HCT116 (cell line): ENCODE measurements around the gene OR2T11. TPM values are rescaled to one million over a fixed set of nuclear protein-coding genes. Genes with fewer than 3 reads are reported as not detected.

ENCODE experiments used
- ATAC-seq: fragments of 200-7000 bp; cut with Tn5 transposase; 2 replicates; pipeline ENCODE4 v1.9.1; 2020; ENCODE audit warnings: mild to moderate bottlenecking, moderate library complexity
- BruUV-seq: library from RNA; stranded (reverse); fragments of 400-500 nt; replicated peaks from 2 replicates; lab custom pipeline; 2021; lab: Mats Ljungman, UMichigan
- CTCF ChIA-PET: fragments of 300-600 bp; sonication (Branson Sonifier 250); formaldehyde crosslinking; loops from one replicate; lab custom pipeline; 2021; ENCODE audit warnings: antibody characterized with exemption; lab: Charles Lee
- POLR2A ChIA-PET: fragments of 300-600, 350-600 bp; sonication (Branson Sonifier 250); formaldehyde crosslinking; loops from one replicate; lab custom pipeline; 2021; ENCODE audit warnings: antibody characterized with exemption; lab: Charles Lee
- RAD21 ChIA-PET, 2 experiments: fragments of 300-600 bp; sonication (Branson Sonifier 250); formaldehyde crosslinking; loops; one replicate each; lab custom pipeline; 2023; ENCODE audit warnings: low total read pairs in 2 of 2; ENCODE audit not compliant: uncharacterized antibody in 2 of 2, unreplicated experiment in 2 of 2, low non-redundant PET in 1 of 2; lab: Charles Lee
- DNase-seq: peaks from one replicate; pipeline ENCODE4 v3.0.0-alpha.2; 2010; ENCODE audit warnings: low read depth, low spot score
- H2AFZ ChIP-seq: fragments of 200-600 bp; shearing (Covaris generic), sonication (generic); 2 replicates; pipeline ENCODE4 v1.6.1; 2017; ENCODE audit warnings: low read depth, mixed run types, mixed read lengths, antibody characterized with exemption, low read length; ENCODE audit not compliant: poor library complexity, severe bottlenecking
- H3K27ac ChIP-seq: 2 replicates; pipeline ENCODE4 v1.5.1; 2012; ENCODE audit warnings: low read depth, low read length
- H3K27me3 ChIP-seq: fragments of 200-600 bp; sonication (generic); 2 replicates; pipeline ENCODE4 v1.6.1; 2016; ENCODE audit warnings: mixed run types, low read length, mixed read lengths; ENCODE audit not compliant: insufficient read depth
- H3K36me3 ChIP-seq, 2 experiments: fragments of 200-500 bp in 1 of 2; fragments of 200-600 bp in 1 of 2; sonication (Bioruptor generic) in 1 of 2; sonication (generic) in 1 of 2; 2 replicates each; pipeline versions ENCODE4 v1.5.1 to v1.6.1; 2014 to 2016; ENCODE audit warnings: low read length in 2 of 2, inconsistent platforms in 1 of 2, mixed read lengths in 1 of 2, mixed run types in 1 of 2; ENCODE audit not compliant: insufficient read depth in 2 of 2, control insufficient read depth in 1 of 2
- H3K4me1 ChIP-seq, 2 experiments: fragments of 200-600 bp in 1 of 2; sonication (generic) in 1 of 2; 2 replicates each; pipeline versions ENCODE4 v1.5.1 to v1.6.1; 2012 to 2017; ENCODE audit warnings: low read length in 2 of 2, inconsistent platforms in 1 of 2, mild to moderate bottlenecking in 1 of 2, mixed read lengths in 1 of 2, mixed run types in 1 of 2, moderate library complexity in 1 of 2; ENCODE audit not compliant: insufficient read depth in 2 of 2, control insufficient read depth in 1 of 2
- H3K4me2 ChIP-seq: fragments of 200-600 bp; sonication (generic); 2 replicates; pipeline ENCODE4 v1.6.1; 2017; ENCODE audit warnings: mixed run types, low read length, mixed read lengths
- H3K4me3 ChIP-seq, 2 experiments: fragments of 200-600 bp in 1 of 2; sonication (generic) in 1 of 2; replicated peaks in 1 of 2; 2 replicates each; pipeline ENCODE4 v1.5.1; 2011 to 2016; ENCODE audit warnings: low read length in 2 of 2, control low read depth in 1 of 2, low read depth in 1 of 2, mild to moderate bottlenecking in 1 of 2, mixed read lengths in 1 of 2, mixed run types in 1 of 2
- H3K79me2 ChIP-seq: fragments of 200-600 bp; sonication (generic); 2 replicates; pipeline ENCODE4 v1.6.1; 2017; ENCODE audit warnings: mild to moderate bottlenecking, mixed run types, low read length, moderate library complexity, mixed read lengths; ENCODE audit not compliant: insufficient read depth
- H3K9ac ChIP-seq: fragments of 200-600 bp; sonication (generic); 2 replicates; pipeline ENCODE4 v1.6.1; 2016; ENCODE audit warnings: low read length, mixed read lengths
- H3K9me2 ChIP-seq: fragments of 200-600 bp; sonication (generic), shearing (Covaris generic); 2 replicates; pipeline ENCODE4 v1.6.1; 2017; ENCODE audit warnings: mixed run types, mild to moderate bottlenecking, moderate library complexity; ENCODE audit not compliant: insufficient read depth
- H3K9me3 ChIP-seq, 2 experiments: fragments of 200-500 bp in 1 of 2; fragments of 200-600 bp in 1 of 2; sonication (Bioruptor generic) in 1 of 2; sonication (generic) in 1 of 2; 2 replicates each; pipeline ENCODE4 v1.6.1; 2014 to 2017; ENCODE audit warnings: low read length in 2 of 2, mixed read lengths in 2 of 2, inconsistent platforms in 1 of 2, low read depth in 1 of 2, mild to moderate bottlenecking in 1 of 2, mixed run types in 1 of 2, moderate library complexity in 1 of 2; ENCODE audit not compliant: control insufficient read depth in 1 of 2, insufficient read depth in 1 of 2
- H4K20me1 ChIP-seq: fragments of 200-600 bp; sonication (generic), shearing (Covaris generic); 2 replicates; pipeline ENCODE4 v1.6.1; 2017; ENCODE audit warnings: mixed run types, mild to moderate bottlenecking, moderate library complexity; ENCODE audit not compliant: insufficient read depth
- CEBPB ChIP-seq: IDR thresholded peaks from 2 replicates; pipeline ENCODE4 v1.6.1; 2012; ENCODE audit warnings: low read depth
- ELF1 ChIP-seq: IDR thresholded peaks from 2 replicates; pipeline ENCODE4 v1.6.1; 2012; ENCODE audit warnings: low read depth, borderline replicate concordance
- EZH2 ChIP-seq: fragments of 200-600 bp; sonication (generic); IDR thresholded peaks from 2 replicates; pipeline ENCODE4 v1.6.1; 2017; ENCODE audit warnings: antibody characterized with exemption, mixed run types
- EZH2phosphoT487 ChIP-seq: fragments of 200-600 bp; IDR thresholded peaks from 2 replicates; pipeline ENCODE4 v1.6.1; 2018; ENCODE audit warnings: antibody characterized with exemption, borderline replicate concordance
- JUND ChIP-seq: IDR thresholded peaks from 2 replicates; pipeline ENCODE4 v1.6.1; 2012
- POLR2A ChIP-seq: IDR thresholded peaks from 2 replicates; pipeline ENCODE4 v1.7.0; 2011; ENCODE audit warnings: borderline replicate concordance; ENCODE audit not compliant: insufficient read depth, insufficient read length; ENCODE audit errors: extremely low read depth
- POLR2AphosphoS5 ChIP-seq: IDR thresholded peaks from 2 replicates; pipeline ENCODE4 v1.6.1; 2011; ENCODE audit warnings: mild to moderate bottlenecking, low read depth, low read length, moderate library complexity
- RAD21 ChIP-seq: IDR thresholded peaks from 2 replicates; pipeline ENCODE4 v1.6.1; 2012; ENCODE audit warnings: low read depth, mild to moderate bottlenecking
- SIN3A ChIP-seq: IDR thresholded peaks from 2 replicates; pipeline ENCODE4 v1.6.1; 2012; ENCODE audit warnings: low read depth
- SRF ChIP-seq: IDR thresholded peaks from 2 replicates; pipeline ENCODE4 v1.6.1; 2012; ENCODE audit warnings: low read depth
- YY1 ChIP-seq: IDR thresholded peaks from 2 replicates; pipeline ENCODE4 v1.6.1; 2011; ENCODE audit warnings: low read length, low read depth, moderate library complexity, mild to moderate bottlenecking; ENCODE audit not compliant: insufficient replicate concordance; ENCODE audit errors: extremely low read depth
- ZNF274 ChIP-seq: fragments of 200-500 bp; sonication (Bioruptor generic); IDR thresholded peaks from 2 replicates; pipeline ENCODE4 v1.6.1; 2014; ENCODE audit warnings: mild to moderate bottlenecking, low read depth, low read length, inconsistent platforms
- intact Hi-C: fragments of 100-400 bp; cut with micrococcal nuclease; formaldehyde crosslinking; loops from 2 replicates; pipeline ENCODE4 v1.10.0; 2022
- total RNA-seq: library from RNA; stranded (reverse); gene quantifications from one replicate; pipeline ENCODE4 v1.2.1, GENCODE V29; 2021; ENCODE audit not compliant: unreplicated experiment
- TF ChIP-seq, protein P1 (sequence below): IDR thresholded peaks from 2 replicates; pipeline ENCODE4 v1.6.1; 2011; ENCODE audit warnings: mild to moderate bottlenecking, low read length, moderate library complexity; ENCODE audit not compliant: insufficient replicate concordance; ENCODE audit errors: extremely low read depth
- TF ChIP-seq, protein P2 (sequence below): IDR thresholded peaks from 2 replicates; pipeline ENCODE4 v1.6.1; 2012
- TF ChIP-seq, protein P3 (sequence below): IDR thresholded peaks from 2 replicates; pipeline ENCODE4 v1.6.1; 2012; ENCODE audit warnings: low read depth
- TF ChIP-seq, protein P4 (sequence below), 3 experiments: fragments of 200-600 bp in 1 of 3; sonication (generic) in 1 of 3; IDR thresholded peaks in 2 of 3; conservative IDR thresholded peaks in 1 of 3; 2 replicates each; pipeline ENCODE4 v1.5.1; 2012 to 2017; ENCODE audit warnings: low read depth in 2 of 3, low read length in 2 of 3, antibody characterized with exemption in 1 of 3, borderline replicate concordance in 1 of 3, control low read depth in 1 of 3, mild to moderate bottlenecking in 1 of 3, mixed read lengths in 1 of 3, mixed run types in 1 of 3, moderate library complexity in 1 of 3; ENCODE audit not compliant: insufficient read depth in 1 of 3
- TF ChIP-seq, protein P5 (sequence below): IDR thresholded peaks from 2 replicates; pipeline ENCODE4 v1.6.1; 2012

OR2T11 gene
- total RNA-seq, 1 experiment from 2014 or later, result not detected

DNA sequence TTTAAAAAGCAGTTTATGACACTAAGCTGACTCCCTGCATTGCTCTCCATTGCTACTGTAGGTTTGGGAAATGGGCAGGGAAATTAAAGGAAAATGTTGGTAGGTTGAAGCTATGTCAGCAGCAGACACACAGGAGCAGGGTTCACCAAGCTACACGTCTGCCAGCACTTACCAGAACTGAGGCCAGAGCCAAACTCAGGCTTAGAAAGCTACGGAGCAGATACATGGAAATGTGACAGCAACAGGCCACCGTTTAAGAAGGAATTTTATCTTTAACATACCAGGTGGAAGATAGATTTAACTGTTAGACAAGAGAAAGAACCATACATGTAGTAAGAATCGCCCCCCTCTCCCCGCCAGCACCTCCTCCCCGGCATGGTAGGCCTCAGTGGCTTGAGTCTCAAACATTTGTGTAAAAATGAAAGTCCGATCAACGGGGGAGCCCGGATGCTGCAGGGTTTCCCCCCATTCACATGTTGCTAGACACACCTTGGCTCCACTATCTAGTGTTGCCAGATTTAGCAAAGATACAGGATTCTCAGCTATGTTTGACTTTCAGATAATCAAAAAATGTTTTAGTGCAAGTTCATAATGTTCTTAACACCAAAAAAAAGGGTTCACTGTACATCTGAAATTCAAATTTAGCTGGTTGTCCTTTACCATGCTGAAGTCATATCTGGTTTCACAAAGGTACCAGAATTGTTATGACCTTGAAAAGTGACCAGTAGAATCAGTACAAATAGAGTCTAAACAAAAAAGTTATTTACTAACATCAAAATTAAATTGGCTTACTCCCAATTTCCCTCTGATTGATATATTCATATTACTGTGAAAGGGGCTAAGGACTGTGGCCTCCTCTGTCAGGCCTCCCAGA is 6.7 kb downstream of the OR2T11 start:
- ChIA-PET POLR2A (no interaction called here), CTCF (no interaction called here), RAD21 (no interaction called here)
- no peaks in the 10 kb centered on the region for H3K4me1 ChIP-seq
- H3K4me3 ChIP-seq, result no peak overlapping the region
- DNase-seq (no peak), ATAC-seq (no peak)
- no peaks in the 10 kb centered on the region for H3K27me3 ChIP-seq
- intact Hi-C loops, result no loop called here
- no peak overlapping the region for H3K9ac ChIP-seq
- no peaks in the 10 kb centered on the region for H3K9me3 ChIP-seq
- H3K9me2 ChIP-seq, result no peaks in the 10 kb centered on the region
- H3K27ac ChIP-seq, result no peak overlapping the region
- H4K20me1 ChIP-seq, result no peaks in the 10 kb centered on the region
- no peaks in the 10 kb centered on the region for H3K36me3 ChIP-seq
- H3K4me2 ChIP-seq, result no peak overlapping the region
- TF ChIP-seq CEBPB, result no peak
- no peak for TF ChIP-seq EZH2phosphoT487
- no peak for TF ChIP-seq EZH2
- TF ChIP-seq RAD21, result no peak
- TF ChIP-seq, protein P1, sequence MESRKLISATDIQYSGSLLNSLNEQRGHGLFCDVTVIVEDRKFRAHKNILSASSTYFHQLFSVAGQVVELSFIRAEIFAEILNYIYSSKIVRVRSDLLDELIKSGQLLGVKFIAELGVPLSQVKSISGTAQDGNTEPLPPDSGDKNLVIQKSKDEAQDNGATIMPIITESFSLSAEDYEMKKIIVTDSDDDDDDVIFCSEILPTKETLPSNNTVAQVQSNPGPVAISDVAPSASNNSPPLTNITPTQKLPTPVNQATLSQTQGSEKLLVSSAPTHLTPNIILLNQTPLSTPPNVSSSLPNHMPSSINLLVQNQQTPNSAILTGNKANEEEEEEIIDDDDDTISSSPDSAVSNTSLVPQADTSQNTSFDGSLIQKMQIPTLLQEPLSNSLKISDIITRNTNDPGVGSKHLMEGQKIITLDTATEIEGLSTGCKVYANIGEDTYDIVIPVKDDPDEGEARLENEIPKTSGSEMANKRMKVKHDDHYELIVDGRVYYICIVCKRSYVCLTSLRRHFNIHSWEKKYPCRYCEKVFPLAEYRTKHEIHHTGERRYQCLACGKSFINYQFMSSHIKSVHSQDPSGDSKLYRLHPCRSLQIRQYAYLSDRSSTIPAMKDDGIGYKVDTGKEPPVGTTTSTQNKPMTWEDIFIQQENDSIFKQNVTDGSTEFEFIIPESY, result no peak
- TF ChIP-seq ZNF274, result no peak
- TF ChIP-seq POLR2A, result no peak
- TF ChIP-seq, protein P2, sequence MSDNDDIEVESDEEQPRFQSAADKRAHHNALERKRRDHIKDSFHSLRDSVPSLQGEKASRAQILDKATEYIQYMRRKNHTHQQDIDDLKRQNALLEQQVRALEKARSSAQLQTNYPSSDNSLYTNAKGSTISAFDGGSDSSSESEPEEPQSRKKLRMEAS, result no peak
- no peak for TF ChIP-seq SIN3A
- TF ChIP-seq, protein P3, sequence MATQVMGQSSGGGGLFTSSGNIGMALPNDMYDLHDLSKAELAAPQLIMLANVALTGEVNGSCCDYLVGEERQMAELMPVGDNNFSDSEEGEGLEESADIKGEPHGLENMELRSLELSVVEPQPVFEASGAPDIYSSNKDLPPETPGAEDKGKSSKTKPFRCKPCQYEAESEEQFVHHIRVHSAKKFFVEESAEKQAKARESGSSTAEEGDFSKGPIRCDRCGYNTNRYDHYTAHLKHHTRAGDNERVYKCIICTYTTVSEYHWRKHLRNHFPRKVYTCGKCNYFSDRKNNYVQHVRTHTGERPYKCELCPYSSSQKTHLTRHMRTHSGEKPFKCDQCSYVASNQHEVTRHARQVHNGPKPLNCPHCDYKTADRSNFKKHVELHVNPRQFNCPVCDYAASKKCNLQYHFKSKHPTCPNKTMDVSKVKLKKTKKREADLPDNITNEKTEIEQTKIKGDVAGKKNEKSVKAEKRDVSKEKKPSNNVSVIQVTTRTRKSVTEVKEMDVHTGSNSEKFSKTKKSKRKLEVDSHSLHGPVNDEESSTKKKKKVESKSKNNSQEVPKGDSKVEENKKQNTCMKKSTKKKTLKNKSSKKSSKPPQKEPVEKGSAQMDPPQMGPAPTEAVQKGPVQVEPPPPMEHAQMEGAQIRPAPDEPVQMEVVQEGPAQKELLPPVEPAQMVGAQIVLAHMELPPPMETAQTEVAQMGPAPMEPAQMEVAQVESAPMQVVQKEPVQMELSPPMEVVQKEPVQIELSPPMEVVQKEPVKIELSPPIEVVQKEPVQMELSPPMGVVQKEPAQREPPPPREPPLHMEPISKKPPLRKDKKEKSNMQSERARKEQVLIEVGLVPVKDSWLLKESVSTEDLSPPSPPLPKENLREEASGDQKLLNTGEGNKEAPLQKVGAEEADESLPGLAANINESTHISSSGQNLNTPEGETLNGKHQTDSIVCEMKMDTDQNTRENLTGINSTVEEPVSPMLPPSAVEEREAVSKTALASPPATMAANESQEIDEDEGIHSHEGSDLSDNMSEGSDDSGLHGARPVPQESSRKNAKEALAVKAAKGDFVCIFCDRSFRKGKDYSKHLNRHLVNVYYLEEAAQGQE, result no peak
- TF ChIP-seq YY1, result no peak
- no peak for TF ChIP-seq ELF1
- no peak for TF ChIP-seq JUND
- TF ChIP-seq, protein P4, sequence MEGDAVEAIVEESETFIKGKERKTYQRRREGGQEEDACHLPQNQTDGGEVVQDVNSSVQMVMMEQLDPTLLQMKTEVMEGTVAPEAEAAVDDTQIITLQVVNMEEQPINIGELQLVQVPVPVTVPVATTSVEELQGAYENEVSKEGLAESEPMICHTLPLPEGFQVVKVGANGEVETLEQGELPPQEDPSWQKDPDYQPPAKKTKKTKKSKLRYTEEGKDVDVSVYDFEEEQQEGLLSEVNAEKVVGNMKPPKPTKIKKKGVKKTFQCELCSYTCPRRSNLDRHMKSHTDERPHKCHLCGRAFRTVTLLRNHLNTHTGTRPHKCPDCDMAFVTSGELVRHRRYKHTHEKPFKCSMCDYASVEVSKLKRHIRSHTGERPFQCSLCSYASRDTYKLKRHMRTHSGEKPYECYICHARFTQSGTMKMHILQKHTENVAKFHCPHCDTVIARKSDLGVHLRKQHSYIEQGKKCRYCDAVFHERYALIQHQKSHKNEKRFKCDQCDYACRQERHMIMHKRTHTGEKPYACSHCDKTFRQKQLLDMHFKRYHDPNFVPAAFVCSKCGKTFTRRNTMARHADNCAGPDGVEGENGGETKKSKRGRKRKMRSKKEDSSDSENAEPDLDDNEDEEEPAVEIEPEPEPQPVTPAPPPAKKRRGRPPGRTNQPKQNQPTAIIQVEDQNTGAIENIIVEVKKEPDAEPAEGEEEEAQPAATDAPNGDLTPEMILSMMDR (IDR thresholded peaks at IDR 0.05 in 2 of 3, conservative IDR thresholded peaks at IDR 0.05 in 1 of 3; ENCODE audit: borderline replicate concordance in 1 of 3, insufficient read depth in 1 of 3, low read depth in 2 of 3, low read length in 2 of 3), result no peak
- TF ChIP-seq, protein P5, sequence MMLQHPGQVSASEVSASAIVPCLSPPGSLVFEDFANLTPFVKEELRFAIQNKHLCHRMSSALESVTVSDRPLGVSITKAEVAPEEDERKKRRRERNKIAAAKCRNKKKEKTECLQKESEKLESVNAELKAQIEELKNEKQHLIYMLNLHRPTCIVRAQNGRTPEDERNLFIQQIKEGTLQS, result no peak
- no peak for TF ChIP-seq POLR2AphosphoS5
- TF ChIP-seq SRF, result no peak
- TF ChIP-seq, all 23 proteins: peak for 0
- Histone ChIP-seq H3K79me2 (no peaks in the 10 kb centered on the region), H2AFZ (no peak overlapping the region)
- BruUV-seq, result no TSS peak
